GM18907 (cell line): ENCODE measurements around the gene NBPF11.
"Not testable (repeated sequence)": the region's sequence is repeated elsewhere in the genome, so short reads cannot be mapped to it uniquely, and the experiment has no call there.

ENCODE experiments used
- ATAC-seq: cut with Tn5 transposase; IDR thresholded peaks from one replicate; pipeline ENCODE4 v1.9.1; 2021; ENCODE audit warnings: mild to moderate bottlenecking, moderate library complexity; ENCODE audit not compliant: unreplicated experiment

The NBPF11 gene, protein sequence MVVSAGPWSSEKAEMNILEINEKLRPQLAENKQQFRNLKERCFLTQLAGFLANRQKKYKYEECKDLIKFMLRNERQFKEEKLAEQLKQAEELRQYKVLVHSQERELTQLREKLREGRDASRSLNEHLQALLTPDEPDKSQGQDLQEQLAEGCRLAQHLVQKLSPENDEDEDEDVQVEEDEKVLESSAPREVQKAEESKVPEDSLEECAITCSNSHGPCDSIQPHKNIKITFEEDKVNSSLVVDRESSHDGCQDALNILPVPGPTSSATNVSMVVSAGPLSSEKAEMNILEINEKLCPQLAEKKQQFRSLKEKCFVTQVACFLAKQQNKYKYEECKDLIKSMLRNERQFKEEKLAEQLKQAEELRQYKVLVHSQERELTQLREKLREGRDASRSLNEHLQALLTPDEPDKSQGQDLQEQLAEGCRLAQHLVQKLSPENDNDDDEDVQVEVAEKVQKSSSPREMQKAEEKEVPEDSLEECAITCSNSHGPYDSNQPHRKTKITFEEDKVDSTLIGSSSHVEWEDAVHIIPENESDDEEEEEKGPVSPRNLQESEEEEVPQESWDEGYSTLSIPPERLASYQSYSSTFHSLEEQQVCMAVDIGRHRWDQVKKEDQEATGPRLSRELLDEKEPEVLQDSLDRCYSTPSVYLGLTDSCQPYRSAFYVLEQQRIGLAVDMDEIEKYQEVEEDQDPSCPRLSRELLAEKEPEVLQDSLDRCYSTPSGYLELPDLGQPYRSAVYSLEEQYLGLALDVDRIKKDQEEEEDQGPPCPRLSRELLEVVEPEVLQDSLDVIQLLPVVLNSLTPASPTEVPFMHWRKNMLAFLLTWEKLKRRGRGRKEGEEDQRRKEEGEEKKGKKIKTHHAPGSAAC

DNA sequence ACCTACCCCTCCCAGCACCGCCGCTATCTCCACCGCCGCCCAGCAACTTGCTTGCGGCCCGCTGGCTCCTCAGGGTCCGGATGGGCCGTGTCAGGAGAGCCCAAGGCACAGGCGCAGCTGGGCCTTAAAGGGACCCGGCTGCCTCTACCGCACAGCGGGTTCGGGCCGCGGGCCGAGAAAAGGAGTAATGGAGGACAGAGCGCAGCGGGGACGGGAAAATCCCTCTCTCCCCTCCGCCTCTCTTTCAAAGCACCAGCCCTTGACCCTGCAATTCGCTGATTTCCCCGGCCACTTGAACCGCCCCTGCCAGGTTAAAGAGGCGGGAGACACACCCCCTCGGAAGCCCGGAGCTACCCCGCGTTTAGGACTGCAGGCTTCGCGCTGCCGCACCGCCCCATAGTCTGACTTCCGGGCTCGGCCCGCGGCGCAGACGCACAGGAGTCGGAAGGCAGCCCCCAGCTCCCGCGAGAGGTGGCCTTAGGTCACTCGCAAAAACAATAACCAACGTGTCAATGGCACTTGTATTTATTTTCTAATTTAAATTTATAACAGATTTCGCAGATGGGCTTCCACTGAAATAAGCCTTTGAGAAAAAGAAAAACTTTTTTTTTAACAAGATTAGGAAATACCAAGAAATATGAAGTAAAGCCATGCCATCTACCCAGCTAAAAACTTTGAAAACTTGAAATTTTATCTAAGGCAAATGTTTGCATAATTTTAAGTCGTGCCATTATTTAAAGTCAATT, at the start of gene NBPF11:
Gene NBPF11, minus strand, starts transcription at position 371 of the 746 bp plus-strand sequence. CDS start 25,278 bp downstream, outside the sequence.
- peak; percentile 79 for ATAC-seq

DNA sequence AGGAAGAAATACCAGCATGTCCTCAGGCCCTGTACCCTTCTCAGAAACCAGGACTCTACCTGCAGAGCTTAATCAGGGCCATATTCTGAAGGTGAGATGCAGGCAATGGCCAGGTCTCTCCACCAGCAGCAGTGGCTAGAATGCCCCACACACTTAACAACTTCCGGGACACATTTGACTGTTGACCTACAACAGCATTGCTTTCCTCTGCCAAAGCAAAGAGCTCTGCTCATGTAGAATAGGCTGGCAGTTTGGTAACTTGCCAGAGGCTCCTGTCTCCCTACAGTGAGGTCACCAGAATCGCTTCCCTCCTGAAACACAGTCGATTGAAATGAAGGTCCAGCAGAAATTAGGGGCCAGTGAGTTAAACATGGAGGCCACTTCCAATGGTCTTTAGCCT, 45.3 kb upstream of the NBPF11 start:
- ATAC-seq, result not testable (repeated sequence)

DNA sequence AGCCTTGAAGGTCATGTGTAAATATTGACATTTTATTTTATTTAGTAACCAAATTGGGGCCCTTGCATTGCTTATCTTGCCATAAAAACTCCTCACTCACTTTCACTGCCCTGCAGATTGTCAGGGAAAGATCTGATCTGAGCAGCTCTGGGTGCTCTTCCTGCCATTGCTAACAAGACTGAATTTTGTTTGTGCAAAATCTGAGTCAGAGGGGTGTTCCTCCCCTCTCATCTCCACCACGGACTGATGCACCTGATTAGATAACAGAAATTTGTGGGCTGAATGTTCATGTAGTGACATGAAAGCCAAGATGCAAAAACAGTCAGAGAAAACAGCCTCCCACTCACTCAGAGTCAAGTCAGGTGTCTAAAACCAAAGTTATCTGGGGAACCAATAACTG, 44.9 kb upstream of the NBPF11 start:
- not testable (repeated sequence) for ATAC-seq

DNA sequence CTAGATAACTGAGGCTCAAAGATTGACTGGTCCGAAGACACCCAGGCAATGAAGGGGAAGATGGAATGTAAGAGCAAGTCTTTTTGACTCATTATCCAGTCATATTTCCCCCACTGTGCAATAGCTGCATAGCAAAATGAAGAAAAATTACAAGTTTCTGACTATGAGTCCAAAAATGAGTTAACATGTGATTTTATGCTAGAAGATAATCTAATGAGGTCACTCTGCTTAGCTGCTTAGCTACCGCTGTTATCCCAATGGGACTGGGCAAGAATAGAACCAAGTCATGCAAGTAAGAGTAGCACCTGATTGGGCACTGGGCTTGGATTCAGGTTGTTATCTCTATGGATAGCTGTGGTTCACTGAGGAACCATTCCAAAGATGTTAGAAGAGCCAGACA, 43.0 kb upstream of the NBPF11 start:
- ATAC-seq, result not testable (repeated sequence)

GRCh38 chr1:148188768-148189167, 36.7 kb upstream of the NBPF11 start:
- not testable (repeated sequence) for ATAC-seq

GRCh38 chr1:148178682-148179081, 26.6 kb upstream of the NBPF11 start:
- not testable (repeated sequence) for ATAC-seq

DNA sequence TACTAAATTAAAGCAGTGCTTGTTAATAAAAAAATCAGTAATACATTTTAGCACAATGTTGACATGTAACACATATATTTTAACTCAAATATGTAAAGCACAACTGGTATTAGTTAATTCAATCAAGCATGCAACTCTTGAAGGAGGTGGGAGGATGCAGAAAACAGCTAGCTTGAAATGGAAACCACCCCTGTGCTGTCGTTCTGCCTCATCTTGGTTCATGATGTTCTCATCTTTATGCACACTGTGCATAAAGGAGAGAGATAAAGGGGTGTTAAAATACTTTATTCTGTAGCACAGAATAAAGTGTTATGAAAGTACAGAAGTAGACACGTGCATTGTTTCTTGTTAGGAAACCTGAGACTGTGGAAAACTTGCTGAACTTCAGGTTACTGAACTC, 23.3 kb upstream of the NBPF11 start:
- ATAC-seq, result not testable (repeated sequence)

GRCh38 chr1:148171995-148172394, 19.9 kb upstream of the NBPF11 start:
- ATAC-seq, result not testable (repeated sequence)

DNA sequence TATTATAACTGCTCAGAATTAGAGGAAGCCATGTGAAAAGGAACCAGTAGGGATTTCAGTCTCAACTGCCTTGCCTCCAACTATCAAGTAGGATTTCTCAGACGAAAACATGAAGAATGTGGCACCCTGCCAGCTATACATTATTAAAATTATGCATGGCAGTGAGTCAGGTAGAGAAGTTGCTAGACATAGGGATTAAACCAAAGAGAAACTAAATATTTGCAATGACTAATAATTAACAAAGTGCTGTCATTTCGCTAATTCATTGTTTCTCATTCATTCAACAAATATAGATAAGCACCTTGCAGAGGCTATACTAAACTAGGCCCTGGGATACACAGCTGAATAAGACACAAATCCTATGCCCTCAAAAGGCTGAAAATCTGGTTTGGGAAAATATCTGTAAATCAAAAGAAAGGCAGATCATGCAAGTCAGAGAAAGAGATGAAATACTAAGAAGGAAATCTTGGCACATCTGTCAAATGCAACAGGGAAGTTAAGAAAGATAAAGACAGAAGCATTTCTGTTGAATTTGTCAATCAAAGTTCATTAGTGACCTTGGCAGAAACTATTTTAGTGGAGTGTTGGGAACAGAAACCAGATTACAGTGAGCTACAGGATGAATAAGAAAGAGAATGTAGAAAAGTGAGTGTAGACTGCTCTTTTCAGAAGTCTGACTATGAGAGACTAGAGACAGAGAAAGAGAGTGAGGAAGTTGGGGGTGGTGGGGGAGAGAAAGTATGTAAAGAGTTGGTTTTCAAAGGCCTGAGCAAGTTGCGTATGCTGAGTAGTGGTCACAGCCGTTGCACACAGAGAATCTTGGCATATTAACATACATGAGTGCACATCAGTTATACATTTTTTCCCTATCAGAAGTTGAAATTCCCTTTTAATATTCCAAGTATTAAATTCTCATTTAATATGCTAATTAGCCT, 14.7 kb upstream of the NBPF11 start:
- ATAC-seq, result no peak

DNA sequence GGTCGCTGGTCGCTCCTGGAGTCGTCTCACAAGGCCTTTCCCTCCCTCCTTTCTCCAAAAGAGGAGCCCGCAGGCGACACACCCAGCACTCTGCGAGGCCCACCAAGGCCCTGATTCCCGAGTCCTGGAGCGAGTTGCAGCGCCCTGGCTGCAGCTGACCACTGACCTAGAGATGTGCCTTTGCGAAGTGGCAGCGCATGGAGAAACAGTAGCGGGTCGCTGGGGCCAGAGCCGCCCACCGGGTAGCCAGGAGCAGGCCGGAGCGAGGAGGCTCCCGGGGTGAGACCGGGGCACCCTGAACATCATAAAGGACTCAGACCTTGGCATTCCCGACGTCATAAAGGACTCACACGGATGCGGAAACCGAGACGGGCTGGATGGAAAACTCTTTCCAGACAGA, 10.3 kb upstream of the NBPF11 start:
- ATAC-seq, result no peak

GRCh38 chr1:148161053-148161901, 9.2 kb upstream of the NBPF11 start:
- ATAC-seq, result no peak

- no peak for ATAC-seq
Observed at GRCh38 chr1:148160343-148161052, 8.4 kb upstream of the NBPF11 start.

DNA sequence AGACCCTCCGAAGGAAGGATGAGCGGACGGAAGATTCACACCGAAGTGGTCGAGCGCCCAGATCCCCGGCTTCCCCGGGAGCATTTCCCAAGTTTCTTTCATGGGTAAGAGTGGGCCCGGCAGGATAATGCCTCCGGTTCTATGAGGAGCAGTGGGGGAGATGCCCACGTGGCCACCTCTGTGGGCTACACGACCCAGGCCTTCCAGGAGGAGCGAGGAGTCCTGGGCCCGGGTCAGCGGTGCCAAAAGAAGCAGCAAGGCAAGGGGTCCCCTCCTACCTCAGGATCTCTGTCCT, 7.9 kb upstream of the NBPF11 start:
- no peak for ATAC-seq

- no peak for ATAC-seq
Observed at GRCh38 chr1:148158341-148159003, 6.4 kb upstream of the NBPF11 start.

DNA sequence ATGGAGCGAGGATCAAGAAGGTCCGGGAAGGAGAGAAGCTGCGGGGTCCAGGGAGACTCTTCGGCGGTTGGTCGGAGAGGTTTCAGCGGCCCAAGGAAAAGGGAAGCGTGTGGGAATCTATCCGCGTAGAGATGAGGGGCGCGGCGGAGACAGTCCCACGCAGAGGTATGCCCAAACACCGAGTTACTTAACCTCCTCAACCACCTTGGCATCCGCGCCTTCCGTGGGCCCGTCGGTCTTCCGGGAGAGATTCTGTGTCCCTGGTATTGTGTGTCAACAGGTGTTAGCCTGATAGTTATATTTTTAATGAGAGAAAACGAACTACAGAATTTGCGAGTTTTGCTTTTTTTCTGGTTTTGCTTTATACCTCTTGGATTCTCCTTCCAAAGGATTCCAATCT, 5.7 kb upstream of the NBPF11 start:
- not testable (repeated sequence) for ATAC-seq

DNA sequence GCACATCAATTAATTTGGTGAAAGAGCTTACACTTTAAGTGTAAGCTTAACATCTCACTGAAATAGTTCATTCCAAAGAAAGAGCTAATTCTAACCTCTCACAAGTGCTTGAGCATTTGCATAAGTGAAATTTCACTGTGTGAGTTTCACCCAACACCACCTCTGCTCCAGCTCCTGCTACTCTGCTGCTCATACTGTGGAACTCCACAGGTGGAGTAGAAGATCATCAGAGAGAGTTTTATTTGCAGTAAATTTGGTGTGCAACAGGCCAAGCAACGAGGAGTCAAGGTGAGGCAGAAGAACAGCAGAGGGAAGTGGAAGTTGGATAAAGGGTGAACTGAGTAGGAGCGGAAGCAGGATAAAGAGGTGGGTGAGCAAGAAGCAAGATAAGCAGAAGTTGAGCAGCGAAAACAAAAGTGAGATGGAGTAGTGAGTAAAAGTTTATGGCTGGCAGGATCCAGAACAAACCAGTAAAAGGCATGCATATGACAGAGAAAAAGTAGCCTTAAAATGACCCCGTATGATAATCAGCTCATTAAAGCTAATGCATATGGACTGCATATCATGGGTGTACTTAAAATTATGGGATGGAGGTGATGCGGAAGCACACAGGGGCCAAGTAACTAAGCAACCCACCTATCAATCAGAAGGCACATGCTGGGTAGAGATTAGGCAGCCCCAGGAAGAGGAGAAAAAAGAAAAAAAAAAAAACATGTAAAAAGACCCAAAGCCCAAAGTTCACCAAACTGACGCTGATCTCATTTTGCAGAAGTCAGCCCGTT, 3.6 kb upstream of the NBPF11 start:
- peak; percentile 39 for ATAC-seq

DNA sequence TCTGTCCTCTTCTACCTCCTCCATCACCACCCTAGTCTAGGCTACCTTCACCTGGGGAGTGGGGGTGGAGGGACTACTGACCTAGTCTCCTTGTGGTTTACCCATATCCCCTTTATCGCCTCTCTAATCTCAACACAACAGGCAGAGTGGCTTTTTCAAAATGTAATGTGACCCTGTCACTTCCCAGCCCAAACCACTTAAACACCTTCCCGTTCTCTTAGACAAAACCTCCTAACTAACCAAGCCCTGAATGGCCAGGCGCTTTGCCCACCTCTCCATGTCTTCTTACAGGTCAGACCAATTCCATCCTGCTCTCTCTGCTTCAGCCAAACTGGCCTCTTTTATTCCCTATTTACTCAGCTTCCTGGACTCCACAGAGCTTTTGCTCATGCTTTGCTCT, 714 bp upstream of the NBPF11 start:
- ATAC-seq, result not testable (repeated sequence)
